C1 segment of cervical spinal cord (tissue), 14 donors: ENCODE measurements around the gene AKR1E2.
"Not testable (repeated sequence)": the region's sequence is repeated elsewhere in the genome, so short reads cannot be mapped to it uniquely, and the experiment has no call there.

Experiments used
- DNase-seq, 14 donors: peaks; one replicate each; lab custom pipeline; 2025; lab: John Stamatoyannopoulos, UW

AKR1E2 gene

DNA sequence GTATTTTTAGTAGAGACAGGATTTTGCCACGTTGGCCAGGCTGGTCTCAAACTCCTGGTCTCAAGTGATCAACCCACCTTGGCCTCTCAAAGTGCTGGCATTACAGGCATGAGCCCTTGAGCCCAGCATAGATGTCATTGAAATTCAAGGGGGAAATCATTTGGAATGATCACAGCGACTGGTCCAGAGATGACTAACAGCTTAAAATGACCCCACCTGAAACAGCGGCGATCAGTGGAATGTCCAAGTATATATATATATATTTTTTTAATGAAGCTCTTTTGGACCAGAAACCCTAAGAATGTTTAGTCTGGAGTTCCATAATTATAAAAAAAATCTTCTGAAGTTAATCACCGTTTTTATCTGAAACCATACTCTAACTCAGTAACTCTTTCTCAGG, 12.5 kb upstream of the AKR1E2 start:
- DNase-seq = no peak

DNA sequence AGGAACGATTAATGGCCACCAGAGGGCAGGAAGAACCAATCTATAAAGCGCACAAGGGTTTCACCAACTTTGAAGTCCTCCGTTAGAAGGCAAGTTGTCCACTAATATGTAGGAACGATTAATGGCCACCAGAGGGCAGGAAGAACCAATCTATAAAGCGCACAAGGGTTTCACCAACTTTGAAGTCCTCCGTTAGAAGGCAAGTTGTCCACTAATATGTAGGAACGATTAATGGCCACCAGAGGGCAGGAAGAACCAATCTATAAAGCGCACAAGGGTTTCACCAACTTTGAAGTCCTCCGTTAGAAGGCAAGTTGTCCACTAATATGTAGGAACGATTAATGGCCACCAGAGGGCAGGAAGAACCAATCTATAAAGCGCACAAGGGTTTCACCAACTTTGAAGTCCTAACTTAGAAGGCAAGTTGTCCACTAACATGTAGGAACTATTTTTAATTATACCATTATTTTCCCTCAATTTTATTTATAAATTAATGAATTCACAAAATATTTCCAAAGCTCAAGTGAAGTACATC, 10.3 kb upstream of the AKR1E2 start:
- DNase-seq = not testable (repeated sequence)

DNA sequence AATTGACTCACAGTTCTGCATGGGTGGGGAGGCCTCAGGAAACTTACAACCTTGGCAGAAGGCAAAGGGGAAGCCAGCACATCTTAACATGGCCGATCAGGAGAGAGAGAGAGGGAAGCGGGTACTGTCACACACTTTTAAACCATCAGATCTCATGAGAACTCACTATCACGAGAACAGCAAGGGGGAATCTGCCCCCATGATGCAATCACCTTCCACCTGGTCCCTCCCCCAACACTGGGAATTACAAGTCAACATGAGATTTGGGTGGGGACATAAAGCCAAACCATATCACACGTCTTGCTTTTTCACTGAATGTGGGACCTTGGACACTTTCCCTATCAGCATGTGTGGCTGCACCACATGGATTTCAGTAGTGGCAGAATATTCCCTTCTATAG, 9.0 kb upstream of the AKR1E2 start:
- no peak for DNase-seq

DNA sequence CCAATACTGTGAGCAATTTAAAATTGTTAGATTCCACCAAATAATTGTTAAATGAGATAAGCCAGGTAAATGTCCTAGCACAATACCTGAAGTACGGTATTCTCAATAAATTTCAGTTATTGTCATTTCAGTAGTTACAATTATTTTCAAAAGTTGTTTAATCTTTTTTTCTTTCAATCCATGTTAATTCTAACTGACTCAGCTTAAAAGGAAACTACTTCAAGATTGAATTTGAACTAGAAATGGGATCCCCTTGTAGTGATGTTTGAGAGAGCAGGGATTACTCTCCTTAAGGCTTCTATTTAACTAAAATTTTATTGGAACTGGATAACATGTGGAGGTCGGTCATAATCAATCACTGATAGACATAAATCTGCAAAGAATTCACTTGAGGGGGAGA, 6.9 kb upstream of the AKR1E2 start:
- no peak for DNase-seq

DNA sequence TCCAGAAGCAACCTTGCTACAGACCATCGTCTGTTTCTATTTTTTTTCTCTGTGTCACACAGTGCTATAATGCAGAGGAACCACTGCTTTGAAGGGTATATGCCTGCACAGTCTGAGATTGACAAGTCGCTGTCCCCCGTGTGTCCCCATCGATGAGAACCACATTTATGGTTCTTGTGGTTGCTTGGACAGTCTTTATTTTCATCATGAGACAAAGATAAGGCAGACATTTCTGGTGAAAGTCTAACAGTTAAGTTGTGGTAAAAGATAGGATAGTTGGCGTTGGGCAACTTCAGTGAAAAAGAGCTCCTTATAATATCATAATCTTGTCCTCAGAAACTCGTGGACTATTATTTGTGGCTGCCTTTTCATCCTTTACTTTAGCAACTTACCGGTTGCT, 6.3 kb upstream of the AKR1E2 start:
- DNase-seq = no peak

DNA sequence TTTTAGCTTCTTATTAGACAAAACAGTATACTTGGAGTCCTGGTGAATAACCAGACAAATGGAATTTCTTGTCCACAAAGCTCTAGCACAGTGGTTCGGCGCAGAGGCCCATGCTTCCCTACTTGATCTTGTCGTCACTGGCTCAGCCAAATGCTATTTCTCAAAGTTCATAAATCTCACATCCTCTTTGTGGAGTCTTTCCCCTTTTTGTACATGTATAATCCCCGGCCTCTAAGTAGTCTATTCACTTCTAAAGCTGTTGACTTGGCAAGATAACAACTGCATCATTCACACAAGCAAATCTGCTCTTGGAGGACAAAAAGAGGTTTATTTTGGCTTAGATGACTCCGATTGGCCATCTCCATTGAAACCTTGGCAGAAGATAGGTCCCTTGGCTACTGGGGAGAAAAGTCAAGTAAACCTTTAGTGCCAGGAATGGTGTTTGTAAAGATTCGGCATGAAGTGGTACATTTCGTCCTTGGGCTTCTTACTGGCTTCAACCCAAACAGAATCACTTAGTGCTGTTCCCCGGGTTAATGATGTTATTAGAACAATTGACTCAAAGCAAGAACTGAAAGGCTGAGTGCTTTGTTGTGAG, 5.1 kb upstream of the AKR1E2 start:
- peak in 7 of 14 donors; percentile 20 to 70 (median 49) for DNase-seq

DNA sequence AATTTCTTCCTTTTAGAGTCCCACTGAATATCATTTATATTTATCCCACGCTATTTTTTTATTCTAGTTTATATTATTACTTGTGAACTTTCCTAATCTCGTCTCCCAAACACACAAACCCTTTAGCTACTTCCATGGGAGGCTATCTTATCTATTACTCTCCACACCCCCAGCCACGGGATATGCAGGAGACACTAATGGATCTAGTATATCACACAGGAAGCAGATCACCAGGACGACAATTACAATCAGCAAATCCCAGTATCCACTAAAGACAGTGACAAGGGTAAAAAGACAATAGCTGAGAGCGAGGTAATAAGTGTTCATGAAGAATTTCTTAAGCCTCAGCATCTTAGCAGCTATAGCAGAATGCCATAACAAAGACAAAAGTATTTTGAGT, 3.8 kb upstream of the AKR1E2 start:
- DNase-seq = no peak

DNA sequence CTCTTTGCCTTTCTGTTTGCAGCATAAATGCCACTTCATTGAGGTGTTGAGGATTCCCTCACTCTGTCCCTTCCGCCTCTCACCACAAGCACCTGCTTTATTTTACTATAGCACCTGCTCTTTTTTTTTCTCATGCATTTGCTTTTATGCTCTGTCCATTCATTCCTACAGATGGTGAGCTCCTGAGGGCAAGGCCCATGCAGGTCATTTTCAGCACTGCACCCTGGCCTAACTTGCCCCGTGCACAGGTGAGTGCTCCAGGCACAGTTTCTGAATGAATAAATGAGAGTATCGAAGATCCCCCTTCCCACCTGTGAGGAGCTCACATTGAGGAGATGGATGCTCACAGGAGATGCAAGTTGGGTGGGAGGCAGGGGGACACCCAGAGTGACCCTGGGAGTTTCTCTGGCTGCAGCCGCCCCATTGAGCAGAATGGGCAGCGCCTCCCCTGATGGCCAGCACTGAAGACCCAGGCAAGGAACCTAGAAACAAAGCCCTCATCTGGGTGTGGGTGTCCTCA, 1.2 kb upstream of the AKR1E2 start:
- DNase-seq = no peak

DNA sequence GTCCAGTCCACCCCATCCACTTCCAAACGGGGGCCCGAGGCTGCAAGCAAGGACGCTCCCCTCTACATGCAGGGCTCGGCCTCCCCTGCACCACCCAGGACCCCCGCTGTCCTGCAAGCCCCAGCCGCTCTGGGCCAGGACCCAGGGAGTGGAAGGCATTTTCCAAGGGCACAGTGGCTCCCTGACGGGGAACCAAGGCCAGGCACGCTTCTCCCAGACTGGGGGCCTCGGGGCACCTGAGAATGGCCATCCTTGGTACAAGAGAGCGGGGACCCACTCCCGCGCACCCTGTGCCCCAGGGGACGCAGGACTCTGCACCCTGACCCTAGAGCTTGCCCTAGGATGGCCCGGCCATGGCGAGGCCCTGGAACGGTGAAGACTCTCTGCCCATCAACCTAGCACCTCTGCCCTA, 545 bp upstream of the AKR1E2 start:
- DNase-seq = no peak

DNA sequence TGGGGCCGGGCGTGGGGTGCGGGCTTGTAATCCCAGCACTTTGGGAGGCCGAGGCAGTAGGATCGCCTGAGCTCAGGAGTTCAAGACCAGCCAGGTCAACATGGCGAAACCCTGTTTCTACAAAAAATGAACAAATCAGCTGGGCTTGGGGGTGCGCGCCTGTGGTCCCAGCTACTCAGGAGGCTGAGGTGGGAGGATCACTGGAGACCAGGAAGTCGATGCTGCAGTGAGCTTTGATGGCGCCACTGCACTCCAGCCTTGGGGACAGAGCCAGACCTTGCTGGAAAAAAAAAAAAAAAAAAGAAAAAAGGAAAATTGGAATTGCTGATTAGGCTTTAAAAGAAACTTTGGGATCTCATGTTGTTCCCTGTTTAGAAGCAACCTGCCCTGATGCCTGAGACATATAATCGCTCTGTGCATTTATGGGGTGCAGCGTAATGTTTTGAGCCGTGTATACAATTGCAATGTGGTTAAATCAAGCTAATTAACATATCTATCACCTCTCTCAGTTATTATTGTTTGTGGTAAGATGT, 851 bp downstream of the AKR1E2 start:
- DNase-seq = no peak

DNA sequence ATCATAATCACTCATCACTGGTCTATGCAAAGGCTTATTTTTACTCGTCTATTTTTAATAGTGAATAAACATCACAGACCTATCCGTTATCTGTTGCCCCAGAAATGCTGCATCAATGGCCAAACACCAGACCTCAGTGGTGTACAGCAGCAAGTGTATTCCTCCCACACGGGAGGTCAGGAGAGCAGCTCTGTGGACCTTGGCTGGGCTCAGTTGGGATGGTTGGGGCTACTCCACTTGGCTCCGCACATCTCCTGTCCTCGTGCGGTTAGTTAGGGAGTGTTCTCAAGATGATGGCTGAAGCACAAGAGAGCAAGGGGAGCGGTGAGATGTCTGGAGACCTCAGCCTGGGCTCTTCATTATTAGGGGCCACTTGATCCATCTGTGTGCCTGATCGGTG, 2.0 kb downstream of the AKR1E2 start:
- no peak for DNase-seq

DNA sequence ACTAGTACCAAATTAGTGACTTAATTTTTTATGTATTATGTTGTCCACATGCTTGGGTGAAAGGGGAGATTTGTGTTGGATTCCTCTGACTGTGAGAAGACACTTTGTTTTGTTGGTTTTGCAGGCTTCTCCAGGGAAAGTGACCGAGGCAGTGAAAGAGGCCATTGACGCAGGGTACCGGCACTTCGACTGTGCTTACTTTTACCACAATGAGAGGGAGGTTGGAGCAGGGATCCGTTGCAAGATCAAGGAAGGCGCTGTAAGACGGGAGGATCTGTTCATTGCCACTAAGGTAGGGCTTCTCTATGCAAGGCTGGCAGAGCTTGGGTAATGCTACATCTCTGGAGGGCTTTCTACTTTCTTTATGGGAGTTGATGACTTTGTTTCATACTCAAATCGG, 4.5 kb downstream of the AKR1E2 start:
- no peak for DNase-seq

DNA sequence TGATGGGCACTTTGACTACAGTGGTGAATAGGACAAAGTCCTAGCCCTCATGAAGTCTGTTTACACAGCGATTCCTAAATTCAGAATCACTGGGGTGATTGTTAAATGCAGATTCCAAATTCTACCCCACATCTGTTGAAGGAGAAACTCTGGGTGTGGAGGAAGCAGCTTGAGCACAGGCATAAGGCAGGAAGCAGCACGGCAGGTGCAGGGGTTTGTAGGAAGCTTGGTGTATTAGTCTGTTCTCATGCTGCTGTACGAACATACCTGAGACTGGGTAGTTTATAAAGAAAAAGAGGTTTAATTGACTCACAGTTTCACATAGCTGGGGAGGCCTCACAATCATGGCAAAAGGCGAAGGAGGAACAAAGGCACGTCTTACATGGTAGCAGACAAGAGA, 5.1 kb downstream of the AKR1E2 start:
- DNase-seq = no peak

DNA sequence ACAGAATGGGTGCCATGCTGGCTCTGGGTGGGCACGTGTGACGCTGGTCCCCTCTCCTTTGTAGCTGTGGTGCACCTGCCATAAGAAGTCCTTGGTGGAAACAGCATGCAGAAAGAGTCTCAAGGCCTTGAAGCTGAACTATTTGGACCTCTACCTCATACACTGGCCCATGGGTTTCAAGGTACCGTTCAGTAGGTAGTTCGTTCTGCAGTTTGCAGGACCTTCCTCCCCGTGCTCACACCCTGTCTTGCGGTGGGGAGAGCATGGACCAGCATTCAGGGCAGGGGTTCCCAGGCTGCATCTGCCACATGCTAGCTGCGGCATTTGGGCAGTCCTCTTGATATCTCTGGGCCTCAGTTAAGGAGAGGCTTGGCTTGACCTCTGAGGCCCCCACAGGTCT, 7.3 kb downstream of the AKR1E2 start:
- DNase-seq = no peak

DNA sequence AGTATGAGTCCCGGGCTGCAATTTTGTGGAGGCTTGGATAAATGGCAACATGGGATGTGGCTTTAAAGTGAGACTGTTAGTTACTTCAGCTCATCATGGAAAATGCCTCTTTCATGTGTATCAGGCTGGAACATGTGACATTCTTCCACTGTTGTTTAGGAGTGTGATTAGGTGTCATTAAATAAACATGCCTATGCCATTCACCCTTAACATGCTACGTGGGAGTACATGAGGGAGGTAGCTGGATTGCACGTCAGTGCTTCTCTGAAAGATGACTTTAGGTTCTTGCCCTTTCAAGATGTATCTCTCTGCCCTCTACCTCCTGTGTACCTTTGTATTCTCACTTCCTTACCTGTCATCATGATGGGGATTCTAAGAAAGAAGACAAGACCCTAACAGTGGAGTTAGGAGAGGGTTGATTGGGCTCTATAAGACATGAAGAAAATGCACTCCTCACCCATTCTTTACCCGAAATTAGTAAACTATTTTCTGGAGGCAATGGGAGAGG, 8.9 kb downstream of the AKR1E2 start:
- DNase-seq = no peak

DNA sequence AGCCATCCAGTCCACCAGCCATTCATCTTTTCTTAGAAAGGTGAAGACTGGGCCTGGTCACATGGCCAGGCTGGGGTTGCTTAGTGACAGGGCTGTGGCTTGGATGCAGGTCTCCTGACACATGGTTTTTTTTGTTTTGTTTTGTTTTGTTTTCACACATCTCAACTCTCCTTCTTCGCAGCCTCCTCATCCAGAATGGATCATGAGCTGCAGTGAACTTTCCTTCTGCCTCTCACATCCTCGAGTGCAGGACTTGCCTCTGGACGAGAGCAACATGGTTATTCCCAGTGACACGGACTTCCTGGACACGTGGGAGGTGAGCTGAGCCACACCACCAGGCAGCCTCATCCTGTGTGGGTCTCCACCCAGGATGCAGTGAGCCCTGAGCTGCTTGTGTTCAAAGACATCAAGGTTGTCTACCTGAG, 9.5 kb downstream of the AKR1E2 start:
- no peak for DNase-seq

DNA sequence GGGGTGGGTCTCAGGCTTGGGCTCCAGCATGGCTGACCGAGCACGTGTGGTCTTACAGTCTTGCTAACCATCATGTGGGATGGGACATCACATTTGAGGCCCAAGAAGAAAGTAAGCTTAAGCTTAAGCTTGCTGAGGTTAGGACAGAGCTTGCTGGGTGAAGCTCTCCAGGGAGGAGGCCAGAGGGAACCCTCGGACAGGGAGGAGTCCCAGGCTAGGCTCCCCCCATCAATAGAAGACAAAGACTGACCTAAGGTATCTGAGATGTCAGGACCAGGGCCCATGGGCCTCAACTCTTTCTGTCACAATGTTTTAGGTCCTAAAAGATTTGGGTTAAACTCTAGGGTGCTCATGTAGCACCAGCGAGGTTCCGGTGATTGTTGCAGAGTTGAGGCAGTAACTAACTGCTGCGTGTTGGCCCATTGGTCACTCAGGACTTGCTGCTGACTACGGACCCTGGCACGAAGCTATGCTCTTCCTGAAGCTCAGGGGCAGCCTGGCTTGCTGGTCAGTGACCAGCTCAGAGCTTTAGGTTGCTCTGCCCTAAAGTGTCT, 10.5 kb downstream of the AKR1E2 start:
- DNase-seq = no peak

DNA sequence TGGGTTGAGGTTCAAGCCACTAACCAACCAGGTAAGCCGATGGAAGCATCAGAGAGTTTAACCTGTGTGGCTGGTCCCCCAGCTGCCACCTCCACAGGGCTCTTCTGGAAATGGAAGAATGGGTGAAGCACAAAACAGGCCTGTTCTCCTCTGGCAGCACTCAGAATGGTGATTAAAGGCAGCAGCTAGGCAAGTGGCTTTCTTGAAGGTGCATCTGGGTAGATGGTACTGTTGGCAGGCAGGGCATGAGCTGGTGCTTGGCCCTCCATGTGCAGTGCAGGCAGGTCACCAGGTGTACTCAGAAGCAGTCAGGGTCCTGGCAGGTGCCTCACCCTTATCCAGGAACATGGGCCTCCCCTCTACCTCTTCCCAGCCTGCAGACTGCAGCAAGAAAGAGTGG, 11.5 kb downstream of the AKR1E2 start:
- no peak for DNase-seq

DNA sequence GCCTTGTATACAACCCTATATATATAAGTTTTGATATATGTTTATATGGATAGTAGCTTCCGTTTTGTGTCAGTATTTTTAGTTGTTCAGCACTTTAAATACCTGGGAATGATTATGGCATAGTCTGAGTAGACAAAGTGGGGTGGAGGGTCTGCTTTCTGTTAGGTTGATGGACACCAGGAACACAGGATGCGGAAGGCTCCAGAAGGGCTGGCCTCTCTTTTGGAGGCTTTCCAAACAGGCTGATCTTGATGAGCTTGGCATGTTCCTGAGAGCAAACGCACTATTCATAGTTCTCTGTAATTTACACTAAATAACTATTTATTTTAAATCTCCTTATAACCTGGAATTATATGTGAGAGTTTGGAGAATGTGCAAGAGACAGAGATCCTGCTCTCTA, 12.7 kb downstream of the AKR1E2 start:
- DNase-seq = no peak

DNA sequence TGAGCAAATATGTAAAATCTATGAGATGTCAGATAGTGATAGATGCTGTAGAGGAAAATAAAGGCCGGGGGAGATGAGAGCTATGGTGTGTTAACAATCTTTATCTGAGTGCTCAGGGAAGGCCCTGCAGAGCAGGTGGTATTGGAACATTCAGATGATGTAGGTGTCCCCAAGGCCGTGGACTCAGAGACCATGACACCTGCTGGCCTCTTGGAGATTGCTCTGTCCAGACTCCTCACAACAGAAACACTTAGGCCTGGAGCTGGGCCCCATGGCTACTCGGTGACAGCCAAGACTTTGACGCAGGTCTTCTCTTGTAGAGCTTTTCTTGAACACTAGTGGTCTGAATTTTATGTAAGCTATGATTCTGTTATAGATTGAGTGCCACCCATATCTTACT, 13.3 kb downstream of the AKR1E2 start:
- no peak for DNase-seq

DNA sequence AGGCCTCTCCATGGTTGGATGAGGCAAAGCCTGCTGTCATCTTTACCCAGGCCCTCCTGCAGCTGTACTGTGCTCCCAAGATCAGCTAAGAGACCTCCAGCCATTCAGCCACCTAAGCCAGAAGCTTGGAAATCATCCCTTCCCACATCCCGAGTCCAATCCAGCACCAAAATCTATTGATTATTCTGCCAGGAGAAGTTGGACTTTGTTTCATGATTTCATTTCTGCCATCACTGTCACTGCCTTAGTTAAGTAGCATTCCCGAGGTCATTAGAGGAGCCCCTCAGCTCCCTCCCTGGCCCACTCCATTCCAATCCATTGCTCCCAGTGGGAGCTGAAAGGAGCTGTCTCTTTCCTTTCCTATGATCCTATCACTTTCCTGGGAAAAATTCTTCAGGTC, 14.1 kb downstream of the AKR1E2 start:
- no peak for DNase-seq

DNA sequence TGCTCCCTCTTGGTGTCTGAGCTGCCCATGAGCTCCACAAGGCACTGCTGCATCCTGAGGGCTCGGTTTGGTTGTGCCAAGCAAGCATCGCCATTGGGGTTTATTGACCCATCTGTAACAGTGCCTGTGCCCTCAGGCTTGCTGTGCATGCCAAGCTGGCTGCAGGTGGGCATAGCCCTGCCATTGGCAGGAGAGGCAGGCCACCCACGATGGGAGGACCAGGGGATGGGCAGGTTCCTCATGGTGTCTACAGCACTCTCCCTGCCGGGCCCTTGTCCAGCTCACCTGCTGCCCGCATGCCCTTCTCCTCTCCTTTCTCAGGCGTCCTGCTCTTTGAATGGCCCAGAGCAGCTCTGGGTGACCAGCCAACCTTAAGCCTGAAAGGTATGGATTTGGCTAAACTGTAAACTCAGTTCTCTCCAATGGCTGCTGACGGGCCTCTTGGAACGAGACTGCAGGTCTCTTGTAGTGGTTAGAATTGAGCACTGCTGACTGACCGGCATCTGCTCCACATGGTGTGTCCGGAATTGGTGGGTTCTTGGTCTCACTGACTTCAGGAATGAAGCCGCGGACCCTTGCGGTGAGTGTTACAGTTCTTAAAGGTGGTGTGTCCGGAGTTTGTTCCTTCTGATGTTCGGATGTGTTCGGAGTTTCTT, 17.6 kb downstream of the AKR1E2 start:
- DNase-seq = no peak

DNA sequence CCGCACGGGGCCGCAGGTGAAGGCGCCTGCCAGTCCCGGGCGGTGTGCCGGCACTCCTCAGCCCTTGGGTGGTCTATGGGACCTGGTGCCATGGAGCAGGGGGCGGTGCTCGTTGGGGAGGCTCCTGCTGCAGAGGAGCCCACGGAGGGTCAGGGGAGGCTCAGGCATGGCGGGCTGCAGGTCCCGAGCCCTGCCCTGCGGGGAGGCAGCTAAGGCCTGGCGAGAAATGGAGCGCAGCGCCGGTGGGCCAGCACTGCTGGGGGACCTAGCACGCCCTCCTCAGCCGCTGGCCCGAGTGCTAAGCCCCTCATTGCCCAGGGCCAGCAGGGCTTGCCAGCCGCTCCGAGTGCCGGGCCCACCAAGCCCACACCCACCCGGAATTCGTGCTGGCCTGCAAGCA, 18.9 kb downstream of the AKR1E2 start:
- DNase-seq = no peak
